ENCODE data around the gene TXNRD1.

GRCh38 chr12:104320627-104321024 lies 105.0 kb downstream of the TXNRD1 start:
- TF ChIP-seq CTCF (IDR thresholded peaks at IDR 0.05; ENCODE audit: insufficient read depth, low read length) (no peak), POLR2AphosphoS5 (IDR thresholded peaks at IDR 0.05; ENCODE audit: low read depth) (no peak), REST (IDR thresholded peaks at IDR 0.05; ENCODE audit: insufficient replicate concordance, low read depth) (no peak)

Data from HL-60 (cell line).